Neural progenitor cell (in vitro differentiated cells): ENCODE measurements around the gene CFAP410.

Source experiments
- CTCF ChIP-seq: fragments of 200-600 bp; sonication (generic); IDR thresholded peaks from 2 replicates; pipeline ENCODE4 v1.5.1; 2017; ENCODE audit warnings: antibody characterized with exemption, mild to moderate bottlenecking
- EZH2 ChIP-seq: fragments of 200-600 bp; sonication (generic); IDR thresholded peaks from 2 replicates; pipeline ENCODE4 v1.6.1; 2017; ENCODE audit warnings: antibody characterized with exemption, mild to moderate bottlenecking, moderate library complexity
- EZH2phosphoT487 ChIP-seq: fragments of 200-600 bp; sonication (generic); IDR thresholded peaks from 2 replicates; pipeline ENCODE4 v1.6.1; 2017; ENCODE audit warnings: antibody characterized with exemption

DNA sequence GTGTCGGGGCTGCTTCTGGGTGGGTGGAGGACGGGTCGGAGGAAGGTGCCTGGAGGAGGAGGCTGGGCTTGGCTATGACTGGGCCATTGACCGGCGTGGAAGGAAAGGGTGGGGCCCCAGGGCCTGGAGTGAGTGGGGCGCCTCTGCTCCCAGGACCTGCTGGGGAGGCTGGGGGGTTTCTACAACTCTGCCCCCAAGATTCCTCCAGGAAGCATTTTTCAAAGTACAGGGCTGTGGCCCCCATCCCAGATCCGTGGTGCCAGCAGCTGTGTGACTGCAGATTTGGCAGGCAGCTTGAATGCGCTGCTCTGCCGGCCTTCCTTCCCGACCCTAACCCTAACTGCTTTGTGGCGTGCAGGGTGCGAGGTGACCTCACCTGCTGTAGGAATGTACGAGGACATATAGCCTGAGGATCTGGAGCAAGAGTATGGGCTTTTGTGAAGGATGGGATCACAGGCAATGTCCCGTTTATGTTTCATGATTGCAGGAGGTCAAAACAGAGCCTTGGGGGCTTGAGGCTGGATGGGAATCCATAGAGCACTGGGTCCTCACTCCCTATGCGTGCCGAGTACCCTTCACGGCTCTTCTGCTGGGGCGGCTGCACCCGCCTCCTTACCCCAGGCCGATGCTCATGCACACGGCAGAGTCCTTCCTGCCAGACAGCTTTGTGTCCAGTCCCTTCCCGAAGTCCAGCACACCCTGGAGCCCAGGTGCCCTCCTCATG is 38.9 kb upstream of the CFAP410 start:
- no peak for TF ChIP-seq CTCF
- no peak for TF ChIP-seq EZH2
- TF ChIP-seq EZH2phosphoT487: no peak
